Muscle of back (tissue), 11 donors: Measurements from ENCODE around the gene NR2C2. TPM values are rescaled to one million over a fixed set of nuclear protein-coding genes. Genes with fewer than 3 reads are reported as not detected.

Experiments
- DNase-seq, 3 donors: peaks; one replicate each; pipeline versions ENCODE4 v3.0.0 to v3.0.0-alpha.2; 2013
- polyA plus RNA-seq, 10 donors: library from polyadenylated mRNA; unstranded; fragments of 120-200 nt; gene quantifications; one replicate each; pipeline ENCODE4 v1.2.1, GENCODE V29; 2013; ENCODE audit not compliant: insufficient read length in 10 of 10

Gene NR2C2
- polyA plus RNA-seq, 10 donors: 25.7 to 43.4 (median 33.8) TPM

DNA sequence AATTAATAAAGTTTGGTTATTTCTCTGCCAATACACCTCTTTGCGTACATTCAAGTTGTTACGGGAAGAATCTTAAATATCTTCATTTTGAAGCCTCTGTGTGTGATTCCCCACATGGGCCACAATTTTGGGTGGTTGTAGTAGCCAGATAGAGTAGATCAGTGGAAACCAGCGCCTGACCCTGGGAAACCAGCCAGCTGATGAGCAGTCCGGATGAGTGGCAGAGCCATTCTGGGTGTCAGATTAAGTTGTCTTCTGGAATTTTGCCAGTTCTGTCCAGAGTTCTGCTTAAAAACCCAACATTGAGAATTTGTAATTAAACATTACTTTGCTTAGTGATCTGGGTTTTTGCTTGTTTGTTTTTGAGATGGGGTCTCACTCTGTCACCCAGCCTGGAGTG lies 68.1 kb downstream of the NR2C2 start:
- DNase-seq: no peak

DNA sequence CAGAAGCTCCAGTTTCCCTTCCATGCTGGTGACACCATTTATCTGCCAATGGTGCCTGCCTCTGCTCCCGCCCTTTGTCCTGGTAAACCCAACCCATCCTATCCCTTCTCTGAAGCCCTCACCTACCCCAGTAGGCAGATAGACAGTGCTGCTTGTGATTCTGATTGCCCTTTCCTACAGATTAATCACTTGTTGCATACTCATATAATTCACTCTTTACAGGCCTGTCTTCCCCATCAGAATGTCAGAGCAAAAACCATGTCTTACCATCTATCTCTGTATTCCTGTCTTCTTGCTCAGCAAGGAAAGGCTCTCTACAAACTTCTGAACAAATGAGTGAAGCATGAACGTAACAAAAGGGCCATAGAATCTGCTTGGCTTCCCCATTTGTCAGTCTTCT lies 69.8 kb downstream of the NR2C2 start:
- no peak for DNase-seq

DNA sequence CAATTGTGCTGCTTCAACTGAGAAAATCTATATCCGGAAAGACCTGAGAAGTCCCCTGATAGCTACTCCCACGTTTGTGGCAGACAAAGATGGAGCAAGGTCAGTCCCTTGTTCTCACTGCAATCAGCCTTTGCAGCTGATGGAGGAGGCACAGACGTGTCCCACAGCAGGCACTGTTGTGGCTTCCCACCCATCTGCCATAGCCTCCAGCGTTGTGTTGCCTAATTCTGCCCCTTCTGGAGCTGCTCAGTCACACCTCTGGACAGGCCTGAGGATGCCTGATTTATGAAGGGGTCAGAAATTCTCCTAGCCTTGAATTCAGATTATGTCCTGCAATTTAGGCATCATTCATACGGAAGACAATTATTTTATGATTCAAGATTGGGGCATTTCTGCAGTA lies 75.9 kb downstream of the NR2C2 start:
- DNase-seq: no peak

DNA sequence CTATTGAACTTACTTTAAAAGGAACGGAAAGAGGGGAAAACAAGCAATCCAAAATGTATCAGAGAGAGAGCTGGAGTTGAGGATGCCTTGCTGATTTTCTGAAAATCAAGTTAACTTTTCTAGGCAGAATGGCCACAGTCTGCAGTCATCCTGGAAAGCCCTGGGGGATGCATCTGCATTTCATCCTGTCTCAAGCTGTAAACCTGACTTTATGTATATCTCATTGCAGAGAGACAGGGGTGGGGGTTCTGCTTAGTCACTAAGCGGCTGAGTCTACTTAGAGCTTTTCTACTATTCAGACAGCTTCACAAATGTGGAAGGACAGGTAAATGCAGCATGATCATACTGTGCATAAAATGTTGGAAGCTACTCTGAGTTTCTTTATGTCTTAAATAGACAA lies 76.3 kb downstream of the NR2C2 start:
- DNase-seq: no peak

DNA sequence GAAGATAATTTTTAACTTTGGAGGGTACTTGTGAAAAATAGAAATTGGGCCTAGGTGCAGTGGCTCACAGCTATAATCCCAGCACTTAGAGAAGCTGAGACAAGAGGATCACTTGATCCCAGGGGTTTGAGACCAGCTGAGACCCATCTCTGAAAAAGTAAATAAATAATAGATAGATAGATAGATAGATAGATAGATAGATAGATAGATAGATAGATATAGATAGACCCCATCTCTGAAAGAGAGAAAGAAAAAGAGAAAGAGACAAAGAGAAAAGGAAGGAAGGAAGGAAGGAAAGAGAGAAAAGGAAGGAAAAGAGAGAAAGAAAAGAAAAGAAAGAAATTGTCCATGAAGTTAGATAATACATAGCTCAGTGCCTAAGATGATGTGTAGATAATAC lies 82.2 kb downstream of the NR2C2 start:
- DNase-seq: no peak

DNA sequence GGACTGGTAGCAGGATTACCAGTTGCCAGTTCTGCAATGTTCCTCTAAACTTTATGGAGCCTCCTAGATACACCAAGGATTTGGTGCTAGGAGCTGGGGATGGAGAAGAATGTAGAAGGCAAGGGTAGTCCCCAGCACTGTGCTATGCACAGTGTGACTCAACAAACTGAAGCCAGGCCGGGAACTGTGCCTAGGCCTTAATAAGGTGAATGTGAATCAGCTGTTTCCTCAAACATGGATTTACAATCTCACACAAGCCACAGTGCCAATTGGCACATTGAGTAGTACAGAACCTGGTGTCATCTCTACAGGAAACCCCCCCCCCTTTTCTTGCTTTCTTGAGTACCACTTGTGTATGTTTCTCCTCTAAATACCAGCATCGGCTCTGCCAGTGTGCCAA lies 85.3 kb downstream of the NR2C2 start:
- no peak for DNase-seq

DNA sequence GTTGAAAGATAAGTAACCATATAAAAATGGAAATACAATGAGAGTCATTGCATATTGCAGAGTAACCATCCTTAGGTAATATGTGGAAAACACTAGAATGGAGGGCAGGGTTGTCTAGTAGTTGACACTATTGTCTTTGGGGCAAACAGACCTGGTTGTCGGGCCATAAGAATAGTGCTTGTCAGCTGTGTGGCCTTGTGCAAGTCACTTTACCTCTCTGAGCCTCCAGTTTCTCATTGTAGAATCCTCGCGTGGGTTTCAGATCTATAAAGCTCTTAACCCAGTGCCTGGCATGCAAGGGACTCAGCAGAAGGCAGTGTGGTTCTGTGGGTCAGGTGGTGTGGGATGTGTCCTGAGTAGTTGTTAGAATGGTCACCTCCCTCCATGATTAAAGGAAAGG lies 85.7 kb downstream of the NR2C2 start:
- DNase-seq: no peak

DNA sequence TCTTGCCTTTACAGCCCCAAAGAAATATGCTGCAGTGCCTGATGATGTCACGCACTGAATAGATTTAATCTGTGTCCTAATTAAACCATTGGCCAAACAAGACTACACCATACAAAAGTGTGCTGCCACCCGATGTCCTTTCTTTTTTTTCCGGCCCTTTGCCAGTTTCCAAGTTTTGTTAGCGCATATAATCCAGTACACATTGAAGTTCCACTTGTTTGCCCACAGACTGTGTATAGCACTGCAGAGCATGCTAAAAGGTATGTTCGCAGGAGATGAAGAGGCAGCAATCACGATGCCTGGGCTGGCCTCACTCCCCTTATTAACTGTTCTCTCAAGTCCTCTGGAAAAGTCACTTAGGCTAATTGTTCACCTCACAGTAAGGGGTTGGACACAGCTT lies 90.9 kb downstream of the NR2C2 start:
- DNase-seq: no peak

DNA sequence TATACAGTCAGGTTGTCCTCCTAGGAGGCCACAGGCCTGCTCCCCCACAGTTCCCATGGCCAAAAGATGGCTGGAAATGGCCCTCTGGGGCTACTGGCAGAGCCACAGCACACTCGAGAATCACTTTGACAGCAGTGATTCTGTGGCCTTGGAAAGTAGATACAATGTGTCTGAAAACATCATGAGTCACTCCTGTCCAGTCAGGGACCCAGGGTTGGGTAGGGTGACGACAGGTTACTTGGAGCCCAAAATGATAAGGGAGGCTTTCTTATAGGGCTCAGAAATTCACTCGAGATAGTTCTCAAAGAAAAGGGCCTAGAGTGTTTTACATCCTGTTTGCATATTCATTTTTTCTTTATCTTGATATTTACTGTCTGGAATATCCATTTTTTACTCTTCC lies 93.5 kb downstream of the NR2C2 start:
- DNase-seq: no peak

DNA sequence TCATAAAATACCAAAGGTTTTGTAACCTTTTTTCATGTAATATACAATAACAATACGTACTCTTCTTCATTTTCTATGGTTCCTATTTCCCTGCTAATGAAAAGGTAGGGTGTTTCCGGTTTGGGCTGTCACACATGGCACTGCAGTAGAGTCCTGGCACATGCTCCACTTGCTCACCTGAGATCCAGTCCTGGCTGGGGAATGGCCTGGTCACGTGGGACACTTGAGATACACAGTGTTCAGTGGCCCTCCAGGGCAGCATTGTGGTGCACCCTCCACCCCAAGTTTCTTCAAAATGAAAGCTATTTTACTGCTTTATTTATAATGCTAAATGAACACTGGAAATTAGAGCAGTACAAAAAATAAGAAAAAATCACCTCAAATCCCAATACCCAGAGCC lies 94.6 kb downstream of the NR2C2 start:
- DNase-seq: no peak

DNA sequence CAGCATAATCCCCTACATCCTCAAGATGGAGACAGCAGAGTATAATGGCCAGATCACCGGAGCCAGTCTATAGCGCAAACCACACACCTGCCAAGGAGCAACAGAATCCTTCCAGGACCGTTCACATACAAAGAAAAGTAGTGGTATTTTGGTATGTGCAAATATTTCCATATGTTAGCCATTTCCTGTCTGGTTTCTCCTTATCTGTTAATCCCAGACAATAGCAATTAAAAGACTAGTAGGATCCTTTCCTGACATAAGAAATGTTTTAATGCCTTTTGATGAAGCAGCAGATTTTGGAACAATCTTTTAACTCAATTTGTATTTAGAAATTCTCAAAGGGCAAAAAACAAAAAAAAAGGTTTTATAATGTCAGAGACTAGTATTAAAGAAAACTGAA lies 95.6 kb downstream of the NR2C2 start:
- DNase-seq: peak in 2 of 3 donors; percentile 5 to 20

DNA sequence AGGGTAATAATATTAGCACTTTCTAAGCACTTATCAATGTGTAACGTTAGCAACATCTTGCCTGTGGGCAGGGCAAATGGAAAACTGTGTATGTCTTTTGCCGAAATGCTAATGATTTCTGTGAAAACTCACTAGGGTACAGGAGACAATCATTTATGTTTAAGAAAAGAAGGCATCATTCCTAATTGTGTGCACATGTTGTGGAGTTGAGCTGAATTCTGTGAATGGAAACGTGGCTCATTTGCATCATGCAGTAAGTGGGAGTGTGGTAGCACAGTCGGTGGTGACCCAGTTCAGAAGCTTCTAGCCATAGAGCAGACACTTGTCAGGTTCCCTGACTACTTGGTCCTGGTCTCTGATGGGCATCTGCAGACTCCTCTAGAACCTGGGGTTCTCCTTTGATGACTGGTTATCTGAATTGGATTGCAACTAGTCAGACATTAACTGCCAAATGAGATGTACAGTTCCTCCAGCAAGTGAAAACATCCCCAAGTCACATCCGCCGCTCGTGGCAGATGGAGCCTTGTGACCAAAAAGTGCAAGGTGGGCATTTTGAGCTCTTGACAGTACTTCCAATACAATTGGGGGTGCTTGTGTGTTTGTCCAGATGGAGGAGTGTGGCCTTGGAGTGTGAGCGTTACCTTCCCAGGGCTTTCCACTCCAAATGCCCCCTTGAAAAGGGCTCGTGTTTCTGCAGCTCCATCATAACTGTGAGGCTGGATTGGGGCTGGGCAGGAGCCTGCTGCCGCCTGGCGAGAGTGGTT lies 96.2 kb downstream of the NR2C2 start:
- no peak for DNase-seq

DNA sequence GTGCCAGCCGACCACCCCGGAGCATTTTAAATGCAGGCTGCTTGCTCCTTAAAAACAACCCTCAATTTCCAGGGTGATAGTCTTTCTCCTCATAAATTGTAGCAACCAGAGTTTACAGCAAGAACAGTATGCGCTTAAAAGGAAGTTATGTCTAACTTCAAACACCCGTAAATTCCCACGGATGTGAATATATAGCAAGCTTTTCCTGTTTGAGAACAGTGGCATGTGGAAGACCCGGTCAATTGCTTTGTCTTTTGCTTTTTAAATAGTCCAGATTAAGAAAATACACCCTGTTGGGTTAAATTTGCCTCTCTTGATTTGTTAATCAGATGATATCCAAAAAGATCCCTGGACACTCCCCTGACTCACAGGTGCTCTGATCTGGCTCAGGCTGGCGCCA lies 96.9 kb downstream of the NR2C2 start:
- DNase-seq: no peak

DNA sequence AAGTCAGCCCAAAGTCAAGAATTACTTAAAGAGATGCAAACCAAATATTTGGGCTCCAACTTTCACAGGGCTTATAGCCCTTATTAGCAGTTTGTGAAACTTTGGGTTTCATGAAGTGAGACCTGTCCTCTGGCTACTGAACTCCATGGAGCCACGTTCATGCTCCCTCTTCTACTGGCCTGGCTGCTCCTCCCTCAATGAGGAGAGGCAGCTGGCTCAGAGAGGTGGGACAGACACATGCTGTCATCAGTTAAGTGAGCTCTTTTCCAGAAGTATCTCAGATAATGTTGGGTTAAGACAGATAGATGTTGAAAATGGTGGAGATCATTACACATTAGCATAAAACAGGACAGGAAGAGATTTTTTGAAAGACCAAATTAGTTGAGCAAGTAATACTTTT lies 98.3 kb downstream of the NR2C2 start:
- no peak for DNase-seq

DNA sequence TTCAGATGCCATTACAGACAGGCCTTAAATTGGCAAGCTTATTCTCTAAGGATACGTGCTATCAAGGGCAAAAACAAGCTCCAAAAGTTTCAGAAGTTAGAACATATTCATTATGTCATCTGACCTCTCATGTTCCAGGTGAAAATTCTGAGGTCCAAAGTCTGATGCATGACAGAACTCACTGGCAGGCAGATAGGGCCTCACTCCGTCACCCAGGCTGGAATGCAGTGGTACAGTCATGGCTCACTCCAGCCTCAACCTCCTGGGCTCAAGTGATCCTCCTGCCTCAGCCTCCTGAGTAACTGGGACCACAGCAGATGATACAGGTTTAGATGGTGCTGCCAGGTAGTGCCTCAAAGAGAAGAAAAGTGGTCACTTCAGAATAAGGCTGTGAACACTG lies 102.2 kb downstream of the NR2C2 start:
- DNase-seq: no peak

DNA sequence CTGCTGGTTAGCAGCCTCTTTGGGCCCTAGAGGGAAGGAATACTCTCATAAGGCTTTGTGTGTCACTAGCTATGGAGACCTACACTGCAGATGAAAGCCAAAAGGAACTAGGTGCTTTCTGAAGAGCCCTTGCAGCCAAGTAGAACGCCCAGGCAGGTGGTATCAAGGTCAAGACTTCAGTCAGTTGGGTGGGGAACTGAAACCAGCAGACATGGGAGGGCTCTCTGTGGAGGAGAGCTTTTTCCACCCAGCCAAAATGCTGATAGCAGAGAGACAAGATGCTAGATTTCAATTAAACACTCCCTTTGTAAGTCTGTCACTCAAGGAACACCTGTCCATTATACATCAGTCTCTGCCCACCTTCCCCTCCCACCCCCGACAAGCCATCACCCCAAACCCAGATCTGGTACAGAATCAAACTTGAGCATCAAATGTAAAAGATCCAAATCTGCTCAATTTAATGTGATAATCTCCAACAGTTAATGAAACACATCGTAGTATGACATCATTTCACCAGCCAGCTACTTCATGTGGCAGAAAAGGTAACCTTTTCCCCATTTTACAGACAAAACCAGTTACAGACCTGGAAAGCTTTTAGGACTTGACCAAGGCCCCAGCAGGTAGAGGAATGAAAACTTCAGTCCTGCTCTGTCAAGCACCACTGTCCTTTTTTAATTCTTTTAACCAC lies 103.2 kb downstream of the NR2C2 start:
- no peak for DNase-seq

DNA sequence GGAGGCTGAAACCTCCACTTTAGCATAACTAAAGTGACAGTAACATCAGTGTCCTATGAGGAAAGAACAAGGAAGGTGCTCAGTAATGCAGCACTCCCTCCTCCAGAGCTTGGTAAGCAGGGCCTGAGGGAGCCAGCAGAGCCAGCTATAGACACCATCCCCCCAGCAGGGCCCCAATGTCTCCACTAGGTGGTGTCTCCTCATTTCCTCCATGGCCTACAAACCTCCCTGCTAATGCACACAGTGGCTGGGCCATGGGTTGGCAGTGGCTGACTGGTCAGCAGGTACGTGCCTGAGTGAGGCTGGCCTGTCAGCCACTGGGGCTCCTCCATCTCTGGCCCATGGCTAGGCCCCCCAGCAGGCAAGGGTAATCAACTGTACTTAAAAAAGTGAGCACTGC lies 104.1 kb downstream of the NR2C2 start:
- no peak for DNase-seq

DNA sequence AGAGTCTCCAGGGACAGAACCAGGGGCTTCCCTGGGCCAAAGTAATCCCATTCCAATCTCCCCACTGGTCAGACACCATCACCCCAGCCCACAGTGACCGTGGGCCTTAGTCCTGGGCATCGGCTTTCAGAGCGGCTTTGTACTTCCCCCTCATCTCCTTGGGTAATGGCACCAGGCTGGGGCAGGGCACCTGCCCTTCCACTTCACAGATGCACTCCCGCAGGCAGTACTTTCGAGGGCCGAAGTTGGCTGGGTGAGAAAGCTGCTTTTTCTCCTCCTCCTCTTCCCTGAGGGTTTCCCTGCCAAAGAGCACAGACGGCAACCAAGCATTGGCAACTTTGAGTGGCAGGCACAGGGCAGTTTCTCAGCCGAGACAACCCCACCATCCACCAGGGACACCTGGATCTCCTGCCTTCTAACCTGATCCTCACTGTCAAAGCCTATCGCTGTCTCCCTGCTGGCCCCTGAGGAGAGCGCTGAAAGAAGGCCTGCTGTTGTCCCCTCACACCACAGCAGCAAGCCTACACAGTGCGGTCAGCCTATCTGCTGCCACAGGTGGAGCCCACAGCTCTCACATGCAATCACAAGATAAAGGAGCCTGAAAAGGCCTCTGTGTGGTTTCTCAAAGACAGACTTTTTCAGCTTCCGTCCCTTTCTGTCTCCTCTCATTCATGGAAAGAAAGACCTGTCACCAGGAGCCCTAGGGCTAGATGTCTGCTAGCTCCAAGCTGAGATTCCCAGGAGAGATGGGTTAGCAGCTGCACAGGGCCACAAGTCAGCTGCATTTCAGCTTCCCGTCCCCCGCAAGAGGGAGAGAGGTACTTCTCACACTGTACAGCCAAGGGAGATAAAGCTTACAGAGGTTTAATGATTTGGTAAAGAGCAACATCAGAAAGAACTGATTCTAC lies 105.2 kb downstream of the NR2C2 start:
- no peak for DNase-seq

DNA sequence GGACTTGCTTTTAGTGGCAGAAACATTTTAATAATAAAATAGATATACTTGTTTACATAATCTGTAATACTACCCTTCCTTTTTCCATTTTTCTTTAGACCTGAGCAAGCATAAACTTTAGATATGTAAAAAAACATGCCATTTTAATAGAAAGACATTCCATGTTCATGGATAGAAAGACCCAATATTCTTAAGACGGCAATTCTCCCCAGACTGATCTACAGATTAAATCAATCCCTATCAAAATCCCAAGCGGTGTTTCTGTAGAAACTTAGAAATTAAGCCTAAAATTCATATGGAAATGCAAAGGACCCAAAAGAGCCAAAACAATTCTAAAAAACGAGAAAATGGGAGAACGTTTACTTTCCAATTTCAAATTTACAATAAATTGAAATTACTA lies 106.2 kb downstream of the NR2C2 start:
- no peak for DNase-seq

DNA sequence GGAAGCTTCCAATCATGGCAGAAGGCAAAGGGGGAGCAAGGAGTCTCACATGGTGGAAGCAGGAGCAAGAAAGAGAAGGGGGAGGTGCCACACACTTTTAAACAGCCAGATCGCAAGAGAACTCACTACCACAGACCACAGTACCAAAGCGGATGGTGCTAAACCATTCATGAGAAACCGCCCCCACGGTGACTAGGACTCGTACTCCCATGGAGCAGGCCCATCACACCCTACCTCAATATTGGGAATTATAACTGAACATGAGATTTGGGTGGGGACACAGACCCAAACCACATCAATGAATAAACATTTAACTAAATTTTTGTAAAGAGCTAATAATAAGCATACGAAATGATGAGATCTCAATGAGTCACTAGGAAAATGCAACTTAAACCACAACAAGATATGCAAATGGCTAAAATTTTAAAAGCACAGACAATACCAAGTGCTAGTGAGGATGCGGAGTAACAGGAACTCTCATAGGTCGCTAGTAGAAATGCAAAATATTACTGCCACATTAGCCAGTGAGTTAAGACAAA lies 107.7 kb downstream of the NR2C2 start:
- DNase-seq: no peak

DNA sequence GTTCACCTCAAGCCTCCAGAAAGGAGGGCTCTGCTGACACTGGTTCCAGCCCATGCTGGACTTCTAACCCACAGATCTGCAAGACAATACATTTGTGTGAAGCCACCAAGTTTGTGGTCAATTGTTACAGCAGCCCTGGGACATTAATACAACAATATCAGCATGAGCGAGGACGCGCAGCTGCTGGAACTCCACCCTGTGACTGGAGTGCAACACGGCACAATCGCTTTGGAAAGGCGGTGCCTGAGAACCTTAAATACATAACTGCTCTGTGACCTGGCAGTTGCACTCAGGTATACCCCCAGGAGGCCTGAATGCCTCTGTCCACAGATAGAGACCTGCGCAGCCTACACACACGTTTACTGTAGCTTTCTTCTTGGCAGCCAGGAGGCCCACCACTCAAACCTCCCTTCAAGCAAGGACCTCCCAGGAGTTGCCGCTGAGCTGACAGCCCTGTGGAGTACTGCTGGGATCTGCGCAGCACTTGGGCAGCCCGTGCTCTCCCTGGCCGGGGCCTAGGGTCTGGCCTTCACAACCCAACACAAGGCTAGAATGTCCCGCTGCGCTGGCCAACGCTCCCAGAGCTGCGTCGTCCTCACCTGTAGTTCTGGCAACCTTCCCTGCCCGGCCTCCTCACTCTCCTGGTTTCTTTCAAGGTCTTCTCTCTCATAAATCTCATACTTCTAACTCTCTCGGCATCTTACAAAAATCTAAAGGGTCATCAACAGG lies 109.5 kb downstream of the NR2C2 start:
- no peak for DNase-seq

DNA sequence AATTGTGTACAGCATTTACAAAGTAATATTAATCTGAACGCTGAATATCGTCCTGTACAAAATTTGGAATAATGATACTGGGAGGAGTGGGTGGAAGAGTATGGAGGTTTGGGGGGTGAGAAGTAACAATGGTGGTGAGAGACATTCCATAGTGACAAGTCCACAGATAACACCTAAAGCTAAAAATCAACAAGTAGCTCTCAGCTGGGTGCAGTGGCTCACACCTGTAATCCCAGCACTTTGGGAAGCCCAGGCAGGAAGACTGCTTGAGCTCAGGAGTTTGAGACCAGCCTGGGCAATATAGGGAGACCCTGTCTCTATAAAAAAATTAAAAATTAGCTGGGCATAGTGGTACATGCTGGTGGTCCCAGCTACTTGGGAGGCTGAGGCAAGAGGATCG lies 112.6 kb downstream of the NR2C2 start:
- DNase-seq: no peak
